ENCODE results near the gene LSM10. TPM values are rescaled to one million over a fixed set of nuclear protein-coding genes. Genes with fewer than 3 reads are reported as not detected.

LSM10 gene
- total RNA-seq, 1 experiment from 2014 or later, result 13.8 TPM

DNA sequence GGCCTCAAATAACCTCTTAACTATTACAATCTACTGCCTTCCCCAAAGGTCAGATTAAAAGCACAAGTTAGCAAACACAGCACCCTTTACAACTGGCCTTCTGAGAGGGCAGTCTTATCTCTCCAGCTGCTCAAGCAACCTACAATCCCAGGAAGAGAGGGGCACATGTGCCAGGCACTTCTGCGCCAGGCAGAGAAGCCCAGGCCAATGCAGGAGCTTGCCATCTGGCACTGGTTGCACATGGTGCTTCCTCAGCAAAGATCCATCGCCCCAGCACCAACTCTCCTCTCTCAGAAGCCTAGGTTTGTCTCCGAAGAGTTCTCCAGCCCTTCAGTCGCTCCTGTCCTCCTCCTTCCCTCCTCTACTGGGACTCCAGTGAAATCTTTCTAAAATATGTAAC is 14.5 kb downstream of the LSM10 start:
- DNase-seq (ENCODE audit: low spot score), result no peak

DNA sequence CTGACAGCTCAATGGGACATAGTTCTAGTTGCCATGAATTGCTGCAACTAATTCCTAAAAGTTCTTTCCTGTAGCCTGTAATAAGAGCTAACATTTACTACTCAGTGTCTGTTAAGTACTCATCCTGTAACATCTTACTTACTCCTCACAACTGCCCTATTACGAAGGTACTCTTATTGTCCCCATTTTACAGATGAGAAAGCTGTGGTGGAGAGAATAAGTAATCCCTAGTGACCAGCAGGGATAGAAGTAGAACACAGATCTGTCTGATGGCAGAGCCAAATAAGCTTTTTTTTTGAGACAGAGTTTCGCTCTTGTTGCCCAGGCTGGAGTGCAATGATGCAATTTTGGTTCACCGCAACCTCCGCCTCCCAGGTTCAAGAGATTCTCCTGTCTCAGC is 15.0 kb downstream of the LSM10 start:
- DNase-seq (ENCODE audit: low spot score), result no peak

DNA sequence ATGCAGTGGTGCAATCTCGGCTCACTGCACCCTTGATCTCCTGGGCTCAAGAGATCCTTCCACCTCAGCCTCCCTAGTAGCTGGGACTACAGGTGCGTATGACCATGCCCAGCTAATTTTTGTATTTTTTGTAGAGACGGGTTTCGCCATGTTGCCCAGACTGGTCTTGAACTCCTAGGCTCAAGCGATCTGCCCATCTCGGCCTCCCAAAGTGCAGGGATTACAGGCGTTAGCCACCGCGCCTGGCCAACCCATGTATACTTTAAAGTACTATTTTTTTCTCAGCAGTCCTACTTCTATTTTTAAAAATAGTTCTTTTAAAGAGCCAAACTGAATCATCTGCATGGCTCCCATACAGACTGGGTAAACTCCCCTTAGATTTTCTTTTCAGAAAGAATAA is 15.5 kb downstream of the LSM10 start:
- DNase-seq (ENCODE audit: low spot score), result no peak

DNA sequence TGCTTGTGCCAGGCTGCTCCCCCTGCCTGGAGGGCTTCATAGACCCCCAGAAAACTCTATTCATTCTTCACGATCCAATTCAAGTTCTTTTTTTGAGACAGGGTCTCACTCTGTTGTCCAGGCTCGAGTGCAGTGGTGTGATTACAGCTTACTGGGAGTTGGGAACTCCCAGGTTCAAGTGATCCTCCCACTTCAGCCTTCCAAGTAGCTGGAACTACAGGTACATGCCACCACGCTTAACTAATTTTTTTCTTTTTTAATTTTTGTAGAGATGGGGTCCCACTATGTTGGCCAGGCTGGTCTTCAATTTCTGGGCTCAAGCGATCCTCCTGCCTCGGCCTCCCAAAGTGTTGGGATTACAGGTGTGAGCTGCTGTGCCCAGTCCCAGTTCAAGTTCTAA is 16.3 kb downstream of the LSM10 start:
- no peak for DNase-seq (ENCODE audit: low spot score)

DNA sequence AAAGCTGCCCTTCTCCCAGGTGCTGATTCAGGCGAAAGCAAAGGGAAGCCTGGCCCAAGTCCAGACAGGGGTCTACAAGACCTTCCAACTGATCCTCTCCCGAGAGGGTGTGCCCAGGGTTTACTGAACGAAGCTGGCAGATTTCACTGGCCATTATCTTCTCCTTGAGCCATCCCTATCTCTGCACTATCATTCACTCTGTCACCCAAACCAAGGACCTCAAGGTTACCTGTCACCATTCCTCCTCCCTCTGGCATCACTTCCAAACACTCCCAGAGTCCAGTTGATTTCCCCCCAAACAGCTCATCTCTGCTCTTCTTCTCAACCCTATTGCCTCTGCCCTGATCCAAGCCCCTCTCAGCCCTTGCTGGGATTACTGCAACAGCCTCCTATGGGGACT is 16.9 kb downstream of the LSM10 start:
- no peak for DNase-seq (ENCODE audit: low spot score)

DNA sequence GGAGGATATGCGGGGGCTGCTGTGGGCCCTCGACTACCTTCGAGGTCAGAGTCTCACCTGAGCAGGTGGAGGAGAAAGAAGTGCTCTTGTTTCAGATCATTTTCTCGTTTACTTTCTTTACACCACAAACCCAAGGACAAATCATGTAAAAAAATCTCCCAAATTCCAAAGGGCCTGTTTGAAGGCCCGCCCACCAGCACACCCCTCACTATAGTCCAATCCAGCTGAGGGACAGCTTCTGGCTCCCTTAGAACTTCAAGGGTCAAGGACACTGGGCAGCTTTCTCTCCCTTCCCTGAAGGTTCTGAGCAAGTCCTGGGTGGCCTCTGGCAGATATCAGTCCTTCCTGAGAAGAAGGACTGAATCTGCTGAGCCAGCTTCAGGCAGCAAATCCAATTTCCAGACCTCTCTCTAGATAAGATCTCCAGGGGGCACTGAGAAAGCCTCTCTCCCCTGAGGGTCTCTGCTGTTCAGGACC is 17.5 kb downstream of the LSM10 start:
- DNase-seq (ENCODE audit: low spot score), result no peak

DNA sequence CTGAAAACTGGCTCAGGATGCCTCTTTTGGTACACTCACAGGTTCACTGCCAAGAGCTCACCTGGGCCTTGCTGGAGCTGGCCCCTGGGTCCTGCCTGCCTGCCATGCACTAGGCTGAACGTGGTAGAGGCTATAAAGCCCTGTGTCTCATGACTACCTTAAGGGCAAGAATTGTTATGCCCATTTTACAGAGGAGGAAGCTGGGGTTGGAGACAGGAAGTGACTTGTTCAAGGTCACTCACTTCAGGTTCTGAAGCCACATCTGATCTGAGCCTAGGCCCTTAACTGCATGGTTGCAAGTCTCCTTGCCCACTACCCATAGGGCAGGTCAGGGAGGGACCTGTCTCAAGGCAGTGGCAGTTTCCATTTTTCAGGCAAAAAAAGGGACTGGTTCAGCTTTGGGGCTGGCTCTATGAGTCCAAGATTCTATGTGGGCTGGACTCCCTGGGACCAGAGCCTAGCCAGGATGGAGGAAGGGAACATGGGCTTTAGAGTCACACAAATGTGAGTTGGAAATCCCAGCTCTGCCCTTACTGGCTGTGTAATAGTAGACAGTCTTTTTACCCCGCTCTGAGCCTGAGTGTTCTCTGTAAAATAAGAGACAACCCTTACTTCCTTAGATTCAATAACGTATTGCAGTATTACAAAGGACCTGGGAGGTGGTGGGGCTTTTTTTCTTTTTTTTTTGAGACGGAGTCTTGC is 19.8 kb downstream of the LSM10 start:
- DNase-seq (ENCODE audit: low spot score), result no peak

DNA sequence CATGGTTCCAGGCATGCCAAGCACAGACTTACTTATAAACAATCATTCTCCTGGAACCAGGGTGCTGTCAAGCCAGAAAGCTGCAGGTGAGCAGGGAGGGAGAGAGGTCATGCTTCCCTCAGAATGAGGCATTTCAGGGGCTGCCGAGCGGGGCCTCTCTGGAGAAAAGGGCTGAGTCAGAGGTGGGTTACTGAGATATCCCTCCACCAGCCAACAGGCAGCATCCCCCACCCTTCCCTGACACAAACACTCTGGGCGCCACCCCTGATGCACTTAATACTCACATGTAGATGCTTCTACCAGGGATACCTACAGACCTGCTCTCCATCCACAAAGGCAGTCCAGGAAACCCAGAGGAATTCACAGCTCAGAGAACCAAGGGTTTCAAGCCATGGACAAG is 25.1 kb downstream of the LSM10 start:
- no peak for DNase-seq (ENCODE audit: low spot score)

DNA sequence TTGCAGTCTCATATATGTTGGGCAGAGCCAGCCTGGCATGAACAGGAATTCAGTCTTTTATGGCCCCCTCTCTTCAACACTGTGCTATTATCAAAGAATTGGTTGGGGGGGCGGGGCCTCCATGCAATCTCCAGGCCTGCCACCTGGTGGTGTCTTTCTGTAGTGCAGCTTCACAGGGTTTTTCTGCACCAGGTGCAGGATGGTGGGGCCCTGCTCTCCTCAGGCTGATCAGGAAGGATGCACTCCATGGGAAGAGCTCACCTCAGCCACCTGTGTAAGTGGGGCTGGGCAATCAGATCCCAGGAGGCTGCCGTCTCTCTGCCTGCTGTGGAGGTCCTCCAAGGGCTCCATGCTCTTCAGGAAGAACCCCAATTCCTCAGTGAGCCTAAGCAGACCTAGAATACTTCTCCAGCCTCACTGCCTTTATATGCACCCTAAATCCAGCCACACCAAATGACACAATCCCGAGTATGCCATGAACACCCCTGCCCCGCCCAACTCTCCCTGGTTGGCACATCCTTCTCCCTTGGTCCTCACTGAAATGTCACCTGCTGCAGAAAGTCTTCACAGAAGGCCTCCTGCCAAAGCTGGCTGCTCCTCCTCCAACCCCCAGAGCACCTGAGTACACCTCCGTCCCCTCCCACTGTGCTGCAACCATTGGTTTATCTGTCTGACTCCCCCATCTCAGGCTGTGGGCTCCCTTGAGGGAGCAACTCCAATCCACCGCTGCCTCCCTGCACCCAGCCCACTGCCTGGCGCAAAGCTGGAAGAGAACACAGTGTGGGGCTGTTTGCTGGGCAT is 28.4 kb downstream of the LSM10 start:
- DNase-seq (ENCODE audit: low spot score), result peak; percentile 88

DNA sequence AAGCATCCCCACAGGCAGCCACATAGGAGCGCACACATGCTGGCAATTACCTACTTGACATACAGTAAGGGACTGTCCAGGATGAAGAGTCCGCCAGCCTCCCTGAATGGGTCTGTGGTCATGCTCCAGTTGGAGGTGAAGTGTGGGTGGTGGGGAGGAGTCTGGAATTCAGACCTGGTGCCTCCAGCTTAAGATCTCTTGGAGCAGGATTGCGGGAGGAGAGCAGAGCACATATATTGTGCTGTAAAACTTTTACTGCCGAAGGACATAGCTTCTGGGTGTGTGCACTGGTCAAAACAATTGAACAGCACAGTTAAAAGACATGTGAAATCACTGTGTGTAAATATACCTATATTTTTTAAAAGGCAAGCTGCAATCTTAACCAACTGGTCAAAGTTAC is 29.9 kb downstream of the LSM10 start:
- no peak for DNase-seq (ENCODE audit: low spot score)

DNA sequence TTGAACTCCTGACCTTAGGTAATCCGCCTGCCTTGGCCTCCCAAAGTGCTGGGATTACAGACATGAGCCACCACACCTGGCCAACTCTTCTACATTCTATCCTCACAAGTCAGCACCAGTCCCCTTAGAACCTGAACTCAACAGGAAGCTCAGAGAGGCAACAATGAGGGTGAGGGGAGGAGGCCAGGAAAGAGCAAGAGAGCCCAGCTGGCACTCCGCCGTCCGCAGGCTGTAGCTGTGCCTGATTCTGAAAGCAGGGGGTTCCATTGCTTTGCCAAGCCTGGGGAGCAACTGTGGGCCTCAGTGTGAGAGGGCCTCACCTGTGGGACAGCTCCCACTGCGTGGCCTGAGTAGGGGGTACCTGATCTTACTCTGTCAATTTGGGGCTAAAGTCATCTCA is 30.6 kb downstream of the LSM10 start:
- no peak for DNase-seq (ENCODE audit: low spot score)

DNA sequence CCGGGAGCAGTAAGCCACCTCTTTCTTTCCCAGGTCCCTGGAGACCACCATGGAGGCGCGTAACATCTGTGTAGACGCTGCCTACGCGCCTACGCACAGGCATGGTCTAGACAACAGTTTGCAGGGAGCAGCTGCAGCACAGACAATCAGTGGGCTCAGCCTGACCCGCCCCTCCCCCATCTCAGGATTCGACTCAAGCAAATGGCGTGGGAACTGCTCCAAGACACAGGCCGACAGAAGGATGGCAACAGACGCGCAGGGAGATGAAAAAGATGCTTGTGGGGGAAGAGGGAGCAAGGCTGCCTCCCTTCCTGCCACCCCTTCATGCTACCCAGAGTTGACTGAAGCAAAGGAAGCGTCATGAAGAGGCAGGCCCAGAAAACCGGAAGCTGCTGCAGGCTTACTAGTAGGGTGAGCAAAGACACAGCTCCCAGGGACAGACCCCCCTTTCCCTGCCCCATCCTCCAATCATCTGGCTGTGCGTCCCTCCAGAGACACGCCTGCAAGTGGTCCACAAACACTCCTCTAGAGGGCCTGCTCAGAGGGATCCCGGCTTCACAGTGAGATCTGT is 31.5 kb downstream of the LSM10 start:
- no peak for DNase-seq (ENCODE audit: low spot score)

DNA sequence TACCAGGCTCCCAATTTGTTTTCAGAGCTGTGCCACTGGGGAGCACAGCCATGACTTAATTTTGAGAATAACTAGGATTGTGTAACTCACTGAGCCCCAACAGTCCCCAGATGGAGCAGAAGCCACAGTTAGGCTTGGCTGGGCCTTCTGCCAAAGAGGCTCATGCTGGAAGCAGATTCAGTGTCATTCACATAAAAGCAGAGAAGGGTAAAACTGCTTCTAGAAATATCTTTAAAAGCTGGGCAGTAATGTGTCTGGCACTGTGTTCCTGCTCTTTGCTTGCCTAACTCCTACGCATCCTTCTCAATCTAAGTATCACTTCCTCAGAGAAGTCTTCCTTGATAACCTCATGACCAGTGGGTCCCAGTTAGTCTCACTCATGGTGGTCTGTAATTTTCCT is 32.3 kb downstream of the LSM10 start:
- no peak for DNase-seq (ENCODE audit: low spot score)

DNA sequence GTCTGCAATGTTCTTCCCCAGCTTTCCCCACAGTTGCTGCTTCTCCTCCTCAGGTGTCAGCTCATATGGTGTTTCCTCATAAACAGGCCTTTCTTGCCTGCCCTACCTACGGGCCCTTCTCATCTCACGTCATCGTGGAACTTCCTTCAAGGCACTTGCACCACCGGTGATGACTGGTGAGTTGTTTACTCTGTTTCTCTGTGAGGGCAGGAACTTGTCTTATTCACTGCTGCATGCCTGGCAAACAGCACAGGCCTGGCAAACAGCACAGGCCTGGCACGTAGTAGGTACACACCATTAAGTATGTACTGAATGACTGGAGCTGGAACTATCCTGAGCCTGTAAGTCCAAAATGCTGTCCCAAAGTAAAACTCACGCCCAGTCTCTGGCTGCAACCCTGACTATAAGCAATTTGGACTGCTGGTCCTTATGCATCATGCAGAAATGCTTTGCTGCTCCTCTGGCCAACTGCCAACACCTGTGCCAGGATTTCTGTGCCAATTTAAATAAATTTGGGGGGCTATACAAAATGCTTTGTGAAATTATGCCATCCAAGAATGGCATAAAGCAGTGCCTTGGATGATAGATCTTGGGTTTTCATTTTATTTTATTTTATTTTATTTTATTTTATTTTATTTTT is 37.7 kb downstream of the LSM10 start:
- no peak for DNase-seq (ENCODE audit: low spot score)

DNA sequence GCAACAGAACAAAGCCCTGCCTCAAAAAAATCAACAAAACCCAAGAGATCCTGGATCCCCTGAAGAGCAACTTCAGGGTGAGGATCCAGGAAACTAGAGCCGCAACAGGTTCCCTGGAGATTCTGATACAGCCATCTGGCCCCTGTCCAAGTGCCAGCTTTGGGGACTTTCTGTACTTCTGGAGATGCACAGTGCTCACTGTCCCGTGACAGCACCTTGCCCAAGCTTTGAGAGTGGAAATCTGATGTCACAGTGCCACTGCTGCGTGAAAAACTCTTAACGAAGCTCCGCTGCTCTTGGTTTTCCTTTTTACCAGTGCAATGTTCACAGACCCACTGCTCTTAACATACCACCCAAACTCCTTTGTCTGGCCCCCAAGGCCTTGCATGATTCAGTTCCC is 38.3 kb downstream of the LSM10 start:
- no peak for DNase-seq (ENCODE audit: low spot score)

DNA sequence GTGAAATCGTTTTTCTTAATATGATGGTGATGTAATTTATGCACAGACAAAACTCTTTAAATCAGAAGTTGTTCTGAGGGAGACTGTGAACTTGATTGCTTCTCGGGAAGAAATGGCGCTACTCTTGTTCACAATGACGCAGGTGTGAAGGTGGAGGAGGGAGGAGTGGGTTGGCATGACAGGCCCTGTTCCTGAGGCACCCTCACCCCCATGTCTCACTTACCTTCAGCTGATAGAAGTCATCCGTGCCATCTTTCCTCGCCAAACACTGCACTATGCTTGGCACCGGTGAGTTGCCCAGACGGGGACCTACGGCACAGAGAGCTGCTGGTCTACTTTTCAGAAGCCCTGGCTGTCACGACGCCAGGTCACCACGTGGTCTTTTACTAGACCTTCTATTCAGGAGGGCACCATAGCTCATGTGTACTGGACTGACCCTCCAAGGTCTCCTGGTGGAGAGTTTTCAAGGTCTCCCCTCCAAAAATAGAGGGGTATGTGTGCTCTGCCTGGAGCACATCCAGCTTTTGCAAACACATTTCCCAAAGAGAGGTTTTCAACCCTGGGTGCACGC is 39.1 kb downstream of the LSM10 start:
- no peak for DNase-seq (ENCODE audit: low spot score)

DNA sequence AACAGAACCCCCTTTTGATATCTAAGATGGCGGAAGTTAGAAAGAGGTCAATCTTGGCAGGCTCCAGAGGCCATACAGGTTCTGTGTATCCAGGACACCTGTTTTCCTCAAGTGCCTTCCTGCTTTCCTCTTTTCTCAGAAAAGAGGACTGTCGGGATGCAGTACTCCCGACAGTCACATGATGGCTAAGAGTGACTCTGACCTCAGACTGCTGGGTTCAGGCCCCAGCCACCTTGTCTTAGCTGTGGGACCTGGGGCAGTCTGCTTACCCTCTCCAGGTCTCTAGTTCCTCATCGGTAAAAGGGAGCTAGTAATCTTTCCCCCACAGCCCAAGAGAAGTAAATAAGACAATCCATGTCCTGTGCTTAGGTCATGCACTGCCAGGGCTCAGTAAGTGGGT is 41.9 kb downstream of the LSM10 start:
- no peak for DNase-seq (ENCODE audit: low spot score)

DNA sequence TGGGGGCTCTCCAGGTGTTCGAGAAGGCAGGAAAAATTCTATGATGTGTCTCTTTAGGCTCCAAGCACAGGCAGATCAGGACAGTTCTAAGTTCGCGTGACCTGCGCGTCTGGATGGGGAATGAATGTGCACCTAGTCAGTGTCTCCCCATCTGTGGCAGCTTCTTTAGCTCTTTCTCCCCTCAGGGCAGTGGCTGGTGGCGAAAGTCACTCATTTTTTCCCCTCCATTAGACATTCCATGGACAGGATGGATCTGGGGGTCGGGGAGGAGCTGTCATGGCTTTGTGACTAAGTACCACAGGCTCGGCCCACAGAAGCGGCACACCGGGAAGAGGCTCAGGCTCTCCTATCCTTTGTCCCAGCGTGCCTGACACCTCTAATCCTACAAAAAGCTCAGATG is 43.2 kb downstream of the LSM10 start:
- no peak for DNase-seq (ENCODE audit: low spot score)

DNA sequence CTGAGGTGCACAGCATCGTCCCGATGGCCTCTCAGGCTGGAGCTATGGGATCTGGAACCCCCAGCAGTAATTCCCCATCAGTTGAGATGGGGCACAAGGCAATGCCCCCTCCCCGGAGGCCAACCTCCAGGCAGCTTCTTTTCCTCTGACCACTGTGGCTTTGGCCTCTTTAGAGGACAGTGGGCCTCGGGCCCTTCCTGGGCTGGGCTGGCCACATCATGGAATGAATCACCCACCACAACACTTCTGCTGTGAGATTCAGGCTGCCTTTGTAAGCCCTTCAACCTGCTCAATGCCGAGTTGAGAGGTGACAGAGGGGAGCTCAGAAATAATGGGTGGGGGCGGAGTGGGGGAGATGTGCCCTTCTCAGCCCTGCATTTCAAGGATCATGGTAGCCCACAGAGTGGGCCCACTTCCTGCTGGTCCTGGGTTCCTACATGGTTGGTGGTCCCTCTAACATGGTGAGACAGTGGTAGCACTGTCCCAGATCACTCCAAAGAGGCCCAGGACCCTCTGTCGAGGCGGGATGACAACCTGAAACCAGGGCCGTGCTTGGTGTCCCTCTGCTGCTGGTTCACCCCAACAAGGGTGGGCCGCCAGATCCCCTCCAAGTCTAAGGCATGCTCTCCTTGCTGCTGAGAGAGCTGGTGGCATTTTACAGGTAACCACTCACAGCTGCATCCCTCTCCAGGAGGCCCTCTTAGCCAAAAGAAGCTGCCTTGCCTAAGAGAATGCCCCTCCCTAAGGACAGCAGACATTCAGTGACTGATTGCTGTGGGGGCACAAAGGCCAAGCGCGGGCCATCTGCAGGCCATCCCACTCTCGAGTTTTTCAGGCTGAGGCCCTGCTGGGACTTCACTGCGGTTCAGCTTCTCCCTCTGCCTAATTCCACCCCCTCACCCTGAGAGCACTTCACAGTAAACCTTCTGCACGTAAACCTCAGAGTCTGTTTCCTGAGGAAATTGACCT is 44.5 kb downstream of the LSM10 start:
- DNase-seq (ENCODE audit: low spot score), result no peak

DNA sequence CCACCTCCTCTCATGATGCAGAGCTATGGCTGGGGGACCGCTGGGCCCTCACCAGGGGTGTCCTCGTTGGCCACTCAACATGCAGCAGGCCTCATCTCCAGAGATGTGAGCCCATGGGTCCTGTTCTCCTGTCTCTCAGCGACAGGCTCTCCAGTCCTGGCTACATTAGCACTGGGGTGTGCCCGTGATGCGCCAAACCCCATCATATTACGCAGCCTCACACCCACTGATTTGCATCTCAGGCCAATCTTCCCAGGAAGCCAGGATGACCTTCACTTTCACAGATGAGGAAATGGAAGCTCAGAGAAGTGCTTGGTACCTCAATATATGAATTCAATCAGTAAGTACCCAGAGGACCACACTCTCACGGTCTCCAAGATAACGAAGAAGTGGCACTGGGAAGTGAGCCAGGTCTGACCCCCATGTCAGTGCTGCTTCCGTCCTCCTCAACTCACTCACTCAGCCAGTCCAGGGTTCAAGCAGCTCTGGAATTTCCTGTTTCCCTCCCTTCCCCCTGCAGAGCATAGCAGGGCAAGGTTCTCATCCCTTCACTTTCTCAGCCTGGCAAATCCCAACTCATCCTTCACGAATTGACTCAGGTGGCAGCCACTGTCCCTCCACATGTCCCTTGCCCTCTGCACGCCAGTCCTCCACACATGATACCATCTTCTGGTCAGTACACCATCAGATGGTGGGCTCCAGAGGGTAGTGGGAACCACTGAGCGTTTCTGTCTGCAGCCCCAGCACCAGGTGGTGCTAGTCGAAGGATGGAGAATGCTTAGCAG is 45.4 kb downstream of the LSM10 start:
- DNase-seq (ENCODE audit: low spot score), result no peak
